Activated naive CD4-positive, alpha-beta T cell treated with Interleukin-2 at 50 U/mL for 16 hours (primary cell): Measurements from ENCODE around the gene MBOAT2.

Experiments
- DNase-seq: peaks from one replicate; pipeline ENCODE4 v3.0.0-alpha.2; 2020

Gene MBOAT2

DNA sequence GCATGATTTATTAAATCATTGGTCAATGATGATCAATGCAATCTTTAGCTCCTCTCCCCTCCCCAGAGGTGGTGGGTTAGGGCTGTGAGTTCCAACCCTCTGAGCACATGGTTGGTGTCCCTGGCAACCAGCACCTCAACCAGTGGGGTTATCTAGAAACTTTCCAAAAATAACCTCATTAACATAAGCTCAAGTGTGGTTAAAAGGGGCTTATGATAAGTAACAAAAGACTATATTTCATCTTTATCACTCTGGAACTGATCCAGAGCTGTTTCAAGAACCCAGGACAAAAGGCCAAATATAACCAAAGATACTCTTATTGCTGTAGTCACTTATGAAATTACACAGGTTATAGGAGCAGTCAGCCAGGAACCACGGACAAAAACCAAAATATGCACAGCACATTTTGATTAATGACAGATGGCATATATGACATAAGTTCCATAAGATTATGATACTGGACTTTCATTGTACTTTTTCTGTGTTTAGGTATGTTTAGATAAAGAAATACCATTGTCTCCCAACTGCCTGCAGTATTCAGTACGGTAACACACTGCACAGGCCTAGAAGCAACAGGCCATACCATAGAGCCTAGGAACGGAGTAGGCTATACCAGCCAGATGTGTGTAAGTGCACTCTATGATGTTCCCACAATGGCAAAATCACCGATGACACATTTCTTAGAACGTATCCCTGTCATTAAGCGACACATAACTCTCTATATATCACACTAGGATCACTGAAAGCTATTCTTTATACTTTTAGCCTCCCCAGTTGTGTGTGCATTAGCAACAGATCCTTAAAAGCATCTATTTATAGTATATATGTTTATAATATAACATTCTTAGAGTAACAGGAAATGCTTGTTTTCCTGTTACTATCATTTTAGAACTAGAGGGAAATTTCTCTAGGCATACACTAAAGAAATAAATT is 197.9 kb downstream of the MBOAT2 start:
- DNase-seq, result no peak

DNA sequence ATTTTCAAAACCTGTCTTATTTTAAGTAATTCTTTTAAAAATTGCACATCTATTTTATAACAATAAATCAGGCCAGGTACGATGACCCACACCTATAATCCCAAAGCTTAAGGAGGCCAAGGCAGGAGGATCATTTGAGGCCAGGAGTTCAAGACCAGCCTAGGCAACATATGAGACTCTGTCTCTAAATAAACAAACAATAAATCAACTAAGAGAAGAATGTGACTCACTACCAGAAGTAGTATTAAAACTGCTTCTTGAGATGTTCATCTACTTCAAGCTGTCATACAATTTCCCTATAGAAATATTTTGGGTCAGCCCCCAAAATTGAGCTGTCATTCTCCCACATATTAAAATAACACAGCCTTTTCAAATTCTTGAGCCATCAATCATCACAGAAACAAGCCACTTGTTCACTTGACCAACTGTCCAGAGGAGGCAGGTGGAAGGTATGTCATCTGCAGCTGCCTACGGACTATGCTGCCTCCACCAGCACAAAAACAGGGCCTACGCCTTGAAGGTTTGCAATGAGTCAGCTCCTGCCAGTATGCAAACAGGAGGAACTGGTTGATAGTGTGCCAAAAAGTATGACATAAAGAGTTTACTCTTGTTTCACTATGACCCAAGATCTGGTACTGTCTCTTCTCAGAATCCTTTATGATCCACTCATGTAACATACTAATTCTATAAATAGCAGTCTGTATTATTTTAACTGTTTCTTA is 199.7 kb downstream of the MBOAT2 start:
- peak; percentile 50 for DNase-seq

DNA sequence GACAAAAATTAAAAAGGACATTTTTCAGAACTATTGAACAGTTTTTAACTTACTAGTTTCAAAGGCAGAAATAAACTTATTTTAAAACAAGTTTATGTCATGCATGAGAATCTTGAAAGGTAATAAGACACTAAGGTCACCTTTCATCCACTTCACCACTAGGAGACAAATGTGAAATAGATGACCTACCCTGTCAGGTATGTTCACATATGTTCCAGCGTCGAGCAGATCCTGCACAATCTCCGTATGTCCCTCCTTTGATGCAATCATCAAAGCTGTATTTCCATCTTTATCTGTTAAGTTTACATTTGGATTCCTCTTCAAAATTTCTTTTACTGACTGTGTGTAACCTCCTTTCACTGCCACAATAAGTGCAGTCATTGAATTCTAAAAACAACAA is 200.7 kb downstream of the MBOAT2 start:
- no peak for DNase-seq
